Body of pancreas (tissue), 4 donors: ENCODE results near the gene GNG14. TPM values are rescaled to one million over a fixed set of nuclear protein-coding genes. Genes with fewer than 3 reads are reported as not detected.

ENCODE experiments used
- ATAC-seq: fragments of 150-250 bp; one replicate; pipeline ENCODE4 v1.9.1; 2016
- DNase-seq, 4 donors: peaks; one replicate each; pipeline ENCODE4 v3.0.0-alpha.2; 2019
- H3K27ac ChIP-seq, 4 donors: fragments of 200-600 bp; sonication (generic); 1 replicate in 3 of 4; 2 replicates in 1 of 4; pipeline versions ENCODE4 v1.5.1 to v1.6.1; 2016 to 2019; ENCODE audit warnings: mild to moderate bottlenecking in 1 of 4, mixed read lengths in 1 of 4, moderate library complexity in 1 of 4
- H3K27me3 ChIP-seq, 2 donors: fragments of 200-600 bp; sonication (generic); one replicate each; pipeline ENCODE4 v1.6.0; 2016; ENCODE audit warnings: mild to moderate bottlenecking in 1 of 2
- H3K36me3 ChIP-seq, 2 donors: fragments of 200-600 bp; sonication (generic); replicated peaks in 1 of 2; 2 replicates each; pipeline ENCODE4 v1.5.1; 2016; ENCODE audit warnings: low read depth in 2 of 2; ENCODE audit not compliant: insufficient read depth in 1 of 2
- H3K4me1 ChIP-seq: fragments of 200-600 bp; sonication (generic); one replicate; pipeline ENCODE4 v1.6.0; 2016
- H3K4me3 ChIP-seq, 2 donors: fragments of 200-600 bp; sonication (generic); 1 replicate in 1 of 2; 2 replicates in 1 of 2; pipeline ENCODE4 v1.5.1; 2016 to 2019
- H3K9me3 ChIP-seq, 3 donors: fragments of 200-600 bp; sonication (generic); 1 replicate in 2 of 3; 2 replicates in 1 of 3; pipeline ENCODE4 v1.5.1; 2016
- POLR2A ChIP-seq, 3 donors: fragments of 450-650 bp; IDR thresholded peaks; one replicate each; pipeline ENCODE4 v1.6.1; 2016; ENCODE audit warnings: antibody characterized with exemption in 3 of 3, mild to moderate bottlenecking in 2 of 3
- WGBS, 2 donors: methylation state at CpG; one replicate each; pipeline ENCODE4 v1.1.5; 2017; 5-methylcytosine and 5-hydroxymethylcytosine counted together
- intact Hi-C: fragments of 100-400 bp; cut with DNase I; formaldehyde crosslinking; loops from one replicate; pipeline ENCODE4 v1.15.1; 2023
- total RNA-seq, 2 donors: library from RNA; depleted of rRNA; stranded (reverse); fragments of >200 nt; gene quantifications; one replicate each; pipeline ENCODE4 v1.1.0, GENCODE V29; 2016
- TF ChIP-seq, protein P1 (sequence below), 7 experiments: fragments of 450-650 bp in 4 of 7; fragments of 200-600 bp in 3 of 7; sonication (generic) in 3 of 7; IDR thresholded peaks; one replicate each; pipeline ENCODE4 v1.5.1; 2016 to 2019; ENCODE audit warnings: antibody characterized with exemption in 7 of 7

GNG14 gene
- total RNA-seq, 2 donors from 2014 or later, result not detected

DNA sequence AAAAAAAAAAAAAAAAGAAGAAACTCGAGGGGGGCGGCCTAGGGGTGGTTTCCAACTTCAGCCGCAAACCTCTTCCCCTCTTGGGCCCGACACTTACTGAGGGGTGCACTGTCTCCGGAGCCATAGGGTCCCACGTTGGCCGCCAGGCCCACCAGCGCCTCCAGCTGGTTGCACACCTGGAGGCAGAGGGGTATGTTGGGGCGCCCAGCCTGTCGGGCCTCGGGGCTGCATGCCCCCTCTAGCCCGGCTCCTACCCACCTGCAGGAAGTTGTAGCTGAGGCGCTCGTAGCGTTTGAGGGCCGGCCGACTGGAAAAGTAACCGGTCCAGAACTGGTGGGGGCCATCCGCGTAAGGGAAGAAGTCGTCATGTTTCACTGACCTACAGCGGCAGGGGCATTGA is 29.8 kb upstream of the GNG14 start:
- intact Hi-C loops, result no loop called here
- 90 to 91% methylated on average over 6 to 18 of the region's 22 CpGs for WGBS, 2 donors
- H3K4me1 ChIP-seq, result no peaks in the 10 kb centered on the region
- DNase-seq, result no peak
- no peaks in the 10 kb centered on the region for H3K27me3 ChIP-seq
- TF ChIP-seq POLR2A (IDR thresholded peaks at IDR 0.05), result no peak
- TF ChIP-seq, protein P1, sequence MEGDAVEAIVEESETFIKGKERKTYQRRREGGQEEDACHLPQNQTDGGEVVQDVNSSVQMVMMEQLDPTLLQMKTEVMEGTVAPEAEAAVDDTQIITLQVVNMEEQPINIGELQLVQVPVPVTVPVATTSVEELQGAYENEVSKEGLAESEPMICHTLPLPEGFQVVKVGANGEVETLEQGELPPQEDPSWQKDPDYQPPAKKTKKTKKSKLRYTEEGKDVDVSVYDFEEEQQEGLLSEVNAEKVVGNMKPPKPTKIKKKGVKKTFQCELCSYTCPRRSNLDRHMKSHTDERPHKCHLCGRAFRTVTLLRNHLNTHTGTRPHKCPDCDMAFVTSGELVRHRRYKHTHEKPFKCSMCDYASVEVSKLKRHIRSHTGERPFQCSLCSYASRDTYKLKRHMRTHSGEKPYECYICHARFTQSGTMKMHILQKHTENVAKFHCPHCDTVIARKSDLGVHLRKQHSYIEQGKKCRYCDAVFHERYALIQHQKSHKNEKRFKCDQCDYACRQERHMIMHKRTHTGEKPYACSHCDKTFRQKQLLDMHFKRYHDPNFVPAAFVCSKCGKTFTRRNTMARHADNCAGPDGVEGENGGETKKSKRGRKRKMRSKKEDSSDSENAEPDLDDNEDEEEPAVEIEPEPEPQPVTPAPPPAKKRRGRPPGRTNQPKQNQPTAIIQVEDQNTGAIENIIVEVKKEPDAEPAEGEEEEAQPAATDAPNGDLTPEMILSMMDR (IDR thresholded peaks at IDR 0.05), result no peak
- no peaks in the 10 kb centered on the region for H3K9me3 ChIP-seq
- no peak for ATAC-seq
- no peak overlapping the region for H3K27ac ChIP-seq
- peaks cover under 1 to 12% of the 10 kb centered on the region in 2 donors for H3K36me3 ChIP-seq
- H3K4me3 ChIP-seq, result no peak overlapping the region

DNA sequence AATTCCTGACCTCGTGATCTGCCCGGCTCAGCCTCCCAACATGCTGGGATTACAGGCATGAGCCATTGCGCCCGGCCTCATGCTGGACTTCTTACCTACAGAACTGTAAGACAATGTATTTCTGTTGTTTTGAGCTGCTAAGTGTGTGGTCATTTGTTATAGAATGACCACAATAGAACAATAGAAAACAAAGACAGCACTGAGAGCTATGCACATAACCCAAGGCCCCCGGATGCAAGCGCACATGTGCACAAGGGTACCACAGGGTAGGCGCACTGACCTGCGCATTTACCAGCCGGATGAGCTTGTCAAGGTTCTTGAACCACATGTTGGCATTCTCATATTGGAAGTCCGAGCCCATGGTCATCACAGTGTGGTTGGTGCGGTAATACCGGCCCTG is 26.8 kb upstream of the GNG14 start:
- no peak for ATAC-seq
- WGBS, 2 donors, result 87 to 95% methylated on average over 12 of the region's 12 CpGs
- H3K36me3 ChIP-seq, result peaks cover 7 to 16% of the 10 kb centered on the region in 2 donors
- no peak overlapping the region for H3K4me3 ChIP-seq
- intact Hi-C loops, result no loop called here
- H3K9me3 ChIP-seq, result no peaks in the 10 kb centered on the region
- H3K27me3 ChIP-seq, result no peaks in the 10 kb centered on the region
- TF ChIP-seq, protein P1 (IDR thresholded peaks at IDR 0.05), result no peak
- TF ChIP-seq POLR2A (IDR thresholded peaks at IDR 0.05), result no peak
- peaks cover 7% of the 10 kb centered on the region for H3K4me1 ChIP-seq
- no peak for DNase-seq
- no peak overlapping the region for H3K27ac ChIP-seq

DNA sequence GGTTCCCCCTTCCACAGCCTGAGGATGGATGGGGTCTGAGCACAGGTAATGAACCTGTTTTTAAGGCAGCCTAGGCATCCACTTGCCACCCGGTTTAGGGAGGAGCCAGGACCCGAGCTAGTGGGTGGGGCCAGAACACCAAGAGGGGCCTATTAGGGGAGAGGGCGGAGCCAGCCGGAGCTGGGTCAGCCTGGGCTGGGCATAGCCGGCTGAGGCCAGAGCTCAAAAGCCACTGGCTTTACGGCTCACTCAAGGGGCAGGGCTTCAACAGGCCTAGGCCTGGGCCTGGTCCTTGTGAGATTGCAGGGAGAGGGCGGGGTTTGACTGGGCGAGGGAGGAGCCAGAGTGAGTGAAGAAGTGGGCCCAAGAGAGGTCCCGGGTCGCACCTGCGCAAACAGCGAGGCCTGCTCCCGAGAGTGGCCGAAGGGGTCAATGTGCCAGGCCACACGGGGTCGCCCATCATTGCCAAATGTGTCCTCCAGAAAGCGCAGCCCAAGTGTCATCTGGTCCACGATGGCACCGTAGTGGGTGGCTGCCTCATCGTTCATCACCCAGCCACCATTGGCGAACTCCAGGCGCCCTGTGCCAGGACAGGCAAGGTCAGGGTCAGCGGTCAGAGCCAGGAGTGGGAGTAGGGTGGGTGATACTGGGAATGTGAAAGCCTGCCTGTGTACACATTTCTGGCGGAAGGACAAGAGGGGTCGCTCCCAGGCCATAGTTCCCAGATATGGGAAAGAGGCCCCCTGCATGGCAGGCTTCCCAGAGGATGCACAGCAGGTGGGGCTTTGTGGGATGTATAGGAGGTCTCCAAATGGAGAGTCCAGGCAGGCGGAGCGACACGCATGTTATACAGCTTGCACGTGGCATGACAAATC is 23.2 kb upstream of the GNG14 start:
- no peak overlapping the region for H3K4me3 ChIP-seq
- ATAC-seq (no peak), DNase-seq (no peak)
- peaks cover 31% of the 10 kb centered on the region for H3K4me1 ChIP-seq
- WGBS, 2 donors, result 86 to 88% methylated on average over 22 to 29 of the region's 29 CpGs
- peaks cover 7 to 16% of the 10 kb centered on the region in 2 donors for H3K36me3 ChIP-seq
- intact Hi-C loops, result no loop called here
- no peak for TF ChIP-seq POLR2A (IDR thresholded peaks at IDR 0.05)
- TF ChIP-seq, protein P1 (IDR thresholded peaks at IDR 0.05), result no peak
- H3K27ac ChIP-seq, result no peak overlapping the region
- H3K27me3 ChIP-seq, result no peaks in the 10 kb centered on the region
- no peaks in the 10 kb centered on the region for H3K9me3 ChIP-seq

DNA sequence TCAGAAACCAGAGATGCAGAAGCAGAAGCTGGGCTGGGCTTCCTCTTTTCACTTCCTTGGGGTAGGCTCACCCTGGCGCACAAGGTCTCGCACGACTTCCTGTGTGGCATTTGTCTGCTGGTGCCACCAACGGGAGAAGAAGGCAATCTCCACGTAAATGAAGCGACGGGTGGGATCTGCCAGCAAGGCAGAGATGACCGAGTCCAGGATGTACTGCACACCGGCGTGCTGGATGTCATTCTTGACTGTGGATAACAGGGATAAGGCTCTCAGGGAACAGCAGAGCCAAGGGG is 22.6 kb upstream of the GNG14 start:
- DNase-seq, result peak in 1 of 4 donors; percentile 70
- H3K27ac ChIP-seq, result no peak overlapping the region
- ATAC-seq, result no peak
- no peaks in the 10 kb centered on the region for H3K27me3 ChIP-seq
- 78 to 85% methylated on average over 10 of the region's 10 CpGs for WGBS, 2 donors
- H3K36me3 ChIP-seq, result peaks cover 7 to 13% of the 10 kb centered on the region in 2 donors
- intact Hi-C loops, result no loop called here
- H3K4me3 ChIP-seq, result no peak overlapping the region
- H3K4me1 ChIP-seq, result peaks cover 36% of the 10 kb centered on the region
- peak in 1 of 3 donors; percentile 11 for TF ChIP-seq POLR2A (IDR thresholded peaks at IDR 0.05)
- TF ChIP-seq, protein P1 (IDR thresholded peaks at IDR 0.05), result no peak
- no peaks in the 10 kb centered on the region for H3K9me3 ChIP-seq
